ENCODE data around the gene AK6.

DNA sequence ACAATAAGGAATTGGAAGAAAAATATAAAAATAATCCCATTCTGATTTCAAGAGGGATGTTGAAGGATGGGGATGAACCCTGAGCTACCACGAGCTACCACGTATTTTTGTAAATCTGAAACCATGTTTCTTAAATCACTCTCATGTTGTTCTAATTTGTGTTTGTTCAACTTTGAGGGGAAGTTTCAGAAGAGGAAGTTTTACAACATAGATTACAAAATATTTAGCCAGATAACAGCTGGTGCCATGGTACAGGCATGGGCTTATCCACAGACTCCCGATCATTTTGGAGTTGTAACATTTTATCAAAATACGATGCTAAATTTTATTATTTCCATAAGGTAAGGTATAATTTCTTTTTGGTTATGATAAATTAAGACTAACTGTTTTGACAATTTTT, 51.9 kb downstream of the AK6 start:
- TF ChIP-seq, protein P1, sequence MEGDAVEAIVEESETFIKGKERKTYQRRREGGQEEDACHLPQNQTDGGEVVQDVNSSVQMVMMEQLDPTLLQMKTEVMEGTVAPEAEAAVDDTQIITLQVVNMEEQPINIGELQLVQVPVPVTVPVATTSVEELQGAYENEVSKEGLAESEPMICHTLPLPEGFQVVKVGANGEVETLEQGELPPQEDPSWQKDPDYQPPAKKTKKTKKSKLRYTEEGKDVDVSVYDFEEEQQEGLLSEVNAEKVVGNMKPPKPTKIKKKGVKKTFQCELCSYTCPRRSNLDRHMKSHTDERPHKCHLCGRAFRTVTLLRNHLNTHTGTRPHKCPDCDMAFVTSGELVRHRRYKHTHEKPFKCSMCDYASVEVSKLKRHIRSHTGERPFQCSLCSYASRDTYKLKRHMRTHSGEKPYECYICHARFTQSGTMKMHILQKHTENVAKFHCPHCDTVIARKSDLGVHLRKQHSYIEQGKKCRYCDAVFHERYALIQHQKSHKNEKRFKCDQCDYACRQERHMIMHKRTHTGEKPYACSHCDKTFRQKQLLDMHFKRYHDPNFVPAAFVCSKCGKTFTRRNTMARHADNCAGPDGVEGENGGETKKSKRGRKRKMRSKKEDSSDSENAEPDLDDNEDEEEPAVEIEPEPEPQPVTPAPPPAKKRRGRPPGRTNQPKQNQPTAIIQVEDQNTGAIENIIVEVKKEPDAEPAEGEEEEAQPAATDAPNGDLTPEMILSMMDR (conservative IDR thresholded peaks at IDR 0.05; ENCODE audit: low read depth, low read length) = no peak
- TF ChIP-seq EZH2 (IDR thresholded peaks at IDR 0.05; ENCODE audit: borderline replicate concordance, low read depth, low read length, poor library complexity, severe bottlenecking) = no peak

Data from A673 (cell line).